Activated CD4-positive, alpha-beta T cell treated with anti-CD3 and anti-CD28 coated beads, Interleukin-2, amount 50 U/mL, for 16 hours (primary cell): Measurements from ENCODE around the gene FGD5.

ENCODE experiments used
- DNase-seq: peaks from one replicate; pipeline ENCODE4 v3.0.0-alpha.2; 2020

The FGD5 gene

DNA sequence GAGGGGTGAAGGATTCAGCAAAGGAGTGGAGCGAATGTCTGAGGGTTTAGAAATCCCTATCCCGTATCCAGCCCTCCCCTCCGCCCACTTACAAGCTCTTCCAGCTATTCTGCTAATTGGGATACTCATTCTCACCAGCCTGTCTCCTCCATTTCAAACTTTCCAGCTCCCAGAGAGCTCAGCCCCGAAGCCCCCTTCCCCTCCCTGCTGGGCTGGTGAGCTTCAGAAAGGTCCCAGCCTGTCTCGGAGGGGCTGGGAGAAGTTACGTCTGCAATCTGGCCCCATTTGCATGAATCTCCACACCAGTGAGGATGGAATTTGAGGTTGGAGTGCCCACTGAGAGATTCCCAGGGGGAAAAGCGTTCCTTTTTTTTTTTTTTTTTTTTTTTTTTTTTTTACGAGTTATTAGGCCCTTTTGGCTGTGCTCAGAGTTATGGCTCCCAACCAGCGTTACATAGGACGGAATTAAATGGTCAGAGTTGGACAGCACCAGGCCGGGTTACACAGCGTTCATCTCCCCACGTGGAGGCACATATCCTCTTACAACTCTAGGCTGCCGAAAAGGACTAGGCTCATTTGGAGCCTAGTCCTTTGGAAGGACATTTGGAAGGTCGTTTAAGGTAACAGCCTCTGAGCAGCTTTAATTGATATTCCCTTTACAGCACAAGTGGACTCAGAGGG lies 34.6 kb downstream of the FGD5 start:
- DNase-seq = no peak

DNA sequence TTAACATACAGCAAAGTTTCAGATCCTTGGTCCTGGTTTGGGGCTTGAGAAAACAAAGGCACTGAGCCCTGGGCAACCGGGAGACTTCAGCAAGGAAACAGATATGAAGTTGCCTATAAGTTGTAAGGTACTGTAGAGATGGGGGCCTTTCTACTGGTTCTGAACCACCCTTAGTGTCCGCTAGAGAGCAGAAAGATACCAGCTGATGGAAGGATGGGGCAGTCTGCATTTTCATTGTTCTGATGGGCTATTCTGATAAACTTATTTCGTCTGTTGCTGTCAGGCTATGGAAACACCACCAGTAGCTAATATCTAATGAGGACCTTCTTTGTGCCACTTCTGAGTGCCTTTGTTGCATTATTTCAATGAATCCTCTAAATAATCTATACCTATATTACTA lies 38.7 kb downstream of the FGD5 start:
- DNase-seq = no peak

DNA sequence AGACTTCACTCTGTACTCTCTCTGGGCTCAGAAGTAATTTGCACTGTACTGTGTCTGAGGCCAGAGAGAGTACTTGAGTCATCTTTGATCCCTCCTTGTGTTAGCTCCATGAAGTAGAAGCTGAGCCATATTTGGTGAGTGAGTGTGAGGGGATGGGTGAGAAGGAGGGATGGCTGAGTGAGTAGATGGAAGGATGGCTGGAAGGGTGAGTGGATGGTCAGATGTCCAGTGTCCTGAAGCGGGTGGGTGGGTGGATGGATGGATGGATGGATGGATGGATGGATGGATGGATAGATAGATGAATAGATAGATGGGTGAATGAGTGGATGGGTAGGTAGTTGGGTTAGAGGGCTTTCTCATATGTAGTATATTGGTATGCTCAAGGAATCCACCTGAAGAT lies 39.3 kb downstream of the FGD5 start:
- DNase-seq = no peak

DNA sequence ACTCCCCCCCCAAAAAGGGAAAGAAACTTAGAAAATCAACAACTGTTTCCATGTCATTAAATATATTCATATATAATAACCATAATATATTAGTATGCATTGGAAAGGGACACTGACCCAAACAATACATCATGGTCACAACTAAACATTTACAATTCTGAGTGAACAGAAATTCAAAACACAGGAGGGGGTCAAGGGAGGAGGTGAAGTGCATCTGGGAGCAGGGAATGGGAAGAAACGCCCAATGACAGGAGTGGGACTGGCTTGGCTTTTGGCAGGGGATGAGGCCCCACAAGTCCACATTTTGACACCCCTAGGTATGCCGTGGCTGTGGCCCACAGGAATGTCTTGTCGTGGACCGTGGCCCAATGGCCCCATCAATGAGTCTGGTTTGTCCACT lies 41.1 kb downstream of the FGD5 start:
- no peak for DNase-seq

DNA sequence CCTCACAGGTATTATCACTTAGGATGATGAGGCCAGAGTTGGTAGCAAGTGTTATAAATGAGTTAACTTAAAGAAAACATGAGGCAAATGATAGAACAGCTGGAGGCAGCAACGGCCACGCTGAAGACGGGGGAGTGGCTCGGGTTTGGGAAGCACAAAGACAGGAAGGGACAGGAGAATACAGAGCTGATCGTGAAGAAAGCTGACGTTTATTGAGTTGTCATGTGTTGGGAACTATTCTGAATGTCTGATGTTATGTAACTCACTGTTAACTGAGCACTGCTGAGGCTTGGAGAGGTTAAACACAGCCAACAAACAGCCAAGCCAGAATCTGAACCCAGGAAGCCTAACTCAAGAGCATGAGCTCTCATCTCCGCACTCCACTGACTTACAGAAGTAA lies 42.3 kb downstream of the FGD5 start:
- DNase-seq = no peak

DNA sequence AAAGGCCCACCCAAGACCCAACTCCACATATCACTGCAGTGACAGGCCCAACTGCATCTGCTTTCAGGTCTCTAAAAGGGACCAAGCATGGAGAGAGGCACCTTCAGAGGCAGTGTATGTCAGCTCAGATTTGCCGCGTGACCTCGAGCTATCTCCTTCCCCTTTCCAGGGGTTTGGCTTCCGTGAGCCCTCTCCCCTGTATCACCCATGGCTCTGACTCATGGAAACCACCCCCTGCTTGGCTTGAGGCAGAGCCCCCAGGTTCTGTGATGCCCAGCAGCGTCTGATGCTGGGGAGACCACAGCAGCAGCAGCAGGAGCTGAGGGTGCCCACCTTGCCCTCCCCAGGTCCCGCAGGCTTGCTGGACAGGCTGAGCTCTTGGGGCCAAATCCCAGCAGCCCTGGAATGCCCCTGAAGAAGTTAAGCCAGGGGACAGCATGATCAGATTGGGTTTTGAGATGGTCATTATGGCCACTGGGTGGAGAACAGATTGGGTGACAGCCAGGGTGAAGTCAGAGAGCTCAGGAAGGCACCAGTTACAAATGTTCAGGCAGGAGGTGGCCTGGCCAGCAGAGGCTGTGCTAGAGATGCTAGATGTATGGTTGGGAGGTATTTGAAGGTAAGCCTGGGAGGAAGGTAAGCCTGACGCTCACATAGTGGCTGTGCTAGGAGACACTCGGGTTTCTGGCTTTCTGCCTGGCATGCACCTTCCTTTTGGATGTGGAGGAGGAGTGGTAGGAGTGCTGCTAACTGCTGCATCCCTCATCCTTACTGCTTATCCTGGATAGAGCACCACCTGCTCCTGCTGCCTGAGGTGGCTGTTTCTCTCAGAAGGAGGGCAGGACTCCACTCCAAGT lies 42.9 kb downstream of the FGD5 start:
- no peak for DNase-seq

DNA sequence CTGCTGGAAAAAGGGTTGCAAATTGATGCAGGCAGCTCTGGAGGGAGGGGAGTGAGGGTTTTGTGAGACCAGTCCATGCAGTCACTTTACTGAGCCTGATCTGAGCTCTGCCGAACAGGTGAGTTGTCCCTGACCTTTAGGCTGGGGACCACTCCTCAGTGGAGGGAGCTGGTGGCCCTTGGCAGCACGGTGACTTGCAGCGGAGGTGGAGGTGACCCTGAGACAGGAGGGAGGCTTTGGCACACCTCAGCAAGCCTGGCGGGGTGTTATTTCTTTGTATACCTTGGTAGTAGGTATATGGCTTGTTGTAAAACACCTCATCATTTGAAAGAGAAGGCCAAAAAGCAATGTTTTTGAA lies 43.5 kb downstream of the FGD5 start:
- no peak for DNase-seq

GRCh38 chr3:14862661-14863230 lies 44.0 kb downstream of the FGD5 start:
- DNase-seq = no peak

- no peak for DNase-seq
Measured at GRCh38 chr3:14863333-14864100, 44.8 kb downstream of the FGD5 start.

DNA sequence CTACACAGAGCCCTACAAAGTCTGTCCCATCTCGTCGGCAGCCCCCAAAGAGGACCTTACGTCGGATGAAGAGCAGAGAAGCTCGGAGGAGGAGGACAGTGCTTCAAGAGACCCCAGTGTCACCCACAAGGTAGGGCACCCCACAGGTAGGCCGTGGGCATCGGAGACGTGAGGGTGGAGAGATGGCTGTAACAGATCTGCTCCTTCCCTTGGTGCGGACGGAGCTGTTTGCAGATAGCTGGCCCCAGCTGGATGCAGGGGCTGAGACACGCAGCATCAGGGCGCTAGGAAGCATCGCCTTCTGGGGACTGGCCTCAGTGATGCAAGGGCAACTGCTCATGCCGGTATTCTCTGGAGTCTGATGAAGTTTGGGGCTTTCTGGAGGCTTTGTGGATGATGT lies 45.4 kb downstream of the FGD5 start:
- no peak for DNase-seq

DNA sequence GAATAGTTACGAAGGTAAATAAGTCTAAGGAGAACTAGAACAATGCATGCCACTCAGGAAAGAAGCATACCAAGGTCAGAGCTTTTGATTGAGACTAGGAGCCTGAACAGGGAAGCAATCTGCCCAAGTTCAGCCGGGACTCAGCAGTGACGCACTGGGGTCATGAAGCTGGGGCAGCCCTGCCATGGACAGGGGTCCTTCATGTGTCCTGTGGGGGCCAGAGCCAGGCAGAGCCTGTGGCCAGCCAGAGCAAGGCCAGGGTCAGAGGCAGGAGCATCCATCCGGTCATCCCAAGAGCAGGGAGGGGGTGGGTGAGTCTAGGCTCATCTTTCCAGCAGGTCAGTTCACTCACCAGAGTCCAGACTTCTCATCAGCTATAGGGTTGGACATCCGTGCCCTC lies 47.9 kb downstream of the FGD5 start:
- DNase-seq = no peak

DNA sequence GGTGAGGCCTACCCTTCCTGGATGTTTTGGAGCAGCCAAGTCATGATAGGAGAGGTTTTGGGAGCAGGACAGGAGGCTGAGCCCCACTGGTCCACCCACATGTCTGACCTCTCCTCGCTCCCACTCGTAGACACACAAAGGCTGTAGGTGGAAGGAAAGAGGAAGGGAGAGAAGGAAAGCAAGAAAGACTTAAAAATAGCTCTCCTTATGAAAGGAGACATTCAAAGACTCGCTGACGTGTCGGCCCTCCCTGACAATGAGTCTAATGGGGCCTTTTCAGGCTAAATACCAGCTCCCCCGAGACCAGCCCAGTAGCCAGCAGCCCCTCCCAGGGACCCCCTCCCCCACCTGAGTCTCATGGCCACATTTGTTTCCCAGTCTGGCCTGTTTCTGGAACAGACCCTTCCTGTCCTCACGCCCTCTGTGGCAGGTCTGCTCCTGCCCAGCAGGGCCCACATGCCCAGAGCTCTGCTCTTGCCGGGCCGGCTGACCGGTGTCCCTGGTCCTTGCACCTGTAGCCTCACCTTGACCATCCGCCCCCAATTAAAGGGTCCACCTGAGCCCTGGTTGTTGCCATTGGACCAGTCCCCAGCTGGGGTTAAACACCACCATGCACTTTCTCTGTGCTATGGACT lies 49.3 kb downstream of the FGD5 start:
- no peak for DNase-seq

GRCh38 chr3:14869917-14870782 lies 51.4 kb downstream of the FGD5 start:
- DNase-seq = no peak

DNA sequence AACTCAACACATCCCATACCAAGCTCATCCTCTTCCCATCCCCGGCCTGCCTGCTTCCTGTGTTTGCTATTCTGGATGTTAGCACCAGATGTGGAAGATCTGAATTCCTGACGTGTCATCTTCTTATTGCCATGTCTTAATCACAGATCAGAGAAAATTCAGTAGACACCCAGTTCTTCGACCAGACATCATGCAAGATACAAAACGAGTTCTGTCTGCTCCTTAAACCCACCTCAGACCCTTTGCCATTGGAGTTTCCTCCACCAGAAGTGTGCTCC lies 52.0 kb downstream of the FGD5 start:
- no peak for DNase-seq

- DNase-seq = no peak
Measured at GRCh38 chr3:14871456-14872200, 52.9 kb downstream of the FGD5 start.

DNA sequence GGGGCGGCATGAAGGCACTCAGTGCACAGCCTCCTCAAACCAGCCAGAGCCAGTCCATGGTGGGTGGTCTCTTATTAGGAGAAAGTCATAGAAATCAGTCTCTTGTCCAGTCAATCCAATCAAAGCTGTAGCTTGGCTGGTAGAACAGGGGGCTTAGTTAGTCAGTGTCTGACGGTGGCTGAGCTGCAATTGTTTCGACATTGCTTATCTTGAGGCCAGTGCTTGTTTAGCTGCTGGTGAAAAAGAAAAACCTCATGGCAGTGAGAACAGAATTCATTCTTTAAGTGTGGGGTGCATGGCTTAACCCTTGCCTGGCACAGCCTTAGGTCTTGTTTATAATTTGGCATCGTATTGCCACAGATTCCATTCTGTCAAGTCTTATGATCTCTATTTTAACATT lies 53.9 kb downstream of the FGD5 start:
- no peak for DNase-seq

DNA sequence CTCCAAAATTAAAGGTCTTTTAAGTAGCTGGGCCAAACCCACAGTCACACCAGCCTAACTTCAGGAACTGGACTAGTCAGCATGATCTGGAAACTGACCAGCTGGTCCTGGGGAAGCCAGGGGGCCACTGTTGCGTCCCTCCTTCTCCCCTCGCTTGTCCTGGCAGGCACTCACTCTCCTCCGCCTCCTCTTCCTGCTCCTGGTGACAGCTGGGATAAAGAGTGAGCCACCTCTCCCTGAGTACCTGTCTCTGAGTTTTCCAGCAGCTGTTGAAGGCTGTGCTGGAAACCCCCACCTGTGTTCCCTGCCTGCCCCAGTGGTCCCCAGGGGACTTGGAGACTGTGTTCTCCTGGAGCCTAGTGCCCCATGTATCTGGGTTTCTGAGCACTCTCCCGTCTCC lies 56.0 kb downstream of the FGD5 start:
- no peak for DNase-seq

DNA sequence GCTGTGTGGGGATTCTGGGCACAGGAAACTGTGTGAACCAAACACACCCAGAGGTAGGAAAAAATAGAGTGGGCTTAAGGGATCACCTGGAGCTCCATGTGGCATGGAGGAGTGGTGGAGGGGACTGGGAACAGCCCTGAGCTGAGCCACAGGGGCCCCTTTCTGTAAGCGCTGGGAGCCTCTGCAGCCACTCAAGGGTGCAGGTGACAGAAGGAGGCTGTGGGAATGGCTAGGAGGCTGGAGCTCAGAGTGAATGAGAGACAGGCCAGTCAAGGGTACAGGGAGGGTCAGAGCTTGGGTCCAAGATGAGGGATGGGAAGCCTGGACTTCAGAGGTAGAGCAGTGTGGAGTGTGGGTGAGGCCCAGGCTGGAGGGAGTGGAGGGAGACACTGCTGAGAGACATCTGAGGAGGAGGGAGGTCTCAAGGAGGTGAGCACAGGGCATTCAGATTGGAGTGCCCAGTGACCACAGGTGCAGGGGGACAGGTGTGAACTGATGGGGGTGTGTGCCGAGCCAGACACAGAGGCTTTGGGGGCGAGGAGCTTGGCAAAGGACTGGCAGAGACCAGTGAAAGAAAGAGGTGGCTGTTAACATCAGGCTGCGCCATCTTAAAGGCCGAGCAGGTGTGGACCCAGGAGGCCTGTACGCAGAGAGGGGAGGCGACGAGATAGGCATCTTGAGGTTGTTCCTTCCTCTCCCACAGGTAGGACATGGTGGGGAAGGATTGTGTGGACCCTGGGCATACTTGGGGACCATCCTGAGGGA lies 56.8 kb downstream of the FGD5 start:
- DNase-seq = no peak

GRCh38 chr3:14876921-14877333 lies 58.2 kb downstream of the FGD5 start:
- no peak for DNase-seq

DNA sequence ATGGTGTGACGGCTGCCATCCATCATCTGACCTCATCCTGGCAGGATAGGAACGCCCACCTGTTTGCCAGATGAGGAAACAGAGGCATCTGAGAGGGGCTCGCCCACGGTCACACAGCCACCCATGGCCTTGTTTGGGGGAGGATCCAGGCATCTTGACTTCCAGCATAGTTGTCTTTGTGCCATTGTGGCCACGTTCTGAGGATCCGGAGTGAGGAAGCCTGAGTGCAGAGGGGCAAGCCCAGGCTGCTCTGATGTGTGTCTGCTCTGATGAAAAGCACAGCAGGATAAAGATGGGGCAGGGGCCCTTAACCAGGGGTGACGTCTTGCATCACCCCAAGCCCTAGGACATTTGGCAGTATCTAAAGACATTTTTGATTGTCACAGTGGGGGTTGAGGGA lies 58.7 kb downstream of the FGD5 start:
- DNase-seq = no peak
